GM19035 (cell line): Measurements from ENCODE around the gene OR11A1.

Experiments
- ATAC-seq: cut with Tn5 transposase; IDR thresholded peaks from one replicate; pipeline ENCODE4 v1.9.1; 2021; ENCODE audit not compliant: unreplicated experiment

Gene OR11A1

GRCh38 chr6:29399525-29399924 is 57.3 kb downstream of the OR11A1 start:
- no peak for ATAC-seq

GRCh38 chr6:29395331-29395730 is 61.5 kb downstream of the OR11A1 start, which contains the start of gene OR12D2:
Gene OR12D2 (plus strand): TSS chr6:29395631. CDS start chr6:29396700, 1,069 bp downstream.
- ATAC-seq: no peak

GRCh38 chr6:29388533-29388932 is 68.3 kb downstream of the OR11A1 start:
- no peak for ATAC-seq

GRCh38 chr6:29376003-29376402 is 80.9 kb downstream of the OR11A1 start:
- ATAC-seq: no peak
